WI38 (cell line): ENCODE data around the gene SLC38A3.
"Not testable (repeated sequence)": the region's sequence is repeated elsewhere in the genome, so short reads cannot be mapped to it uniquely, and the experiment has no call there.

Experiments used
- H3K4me3 ChIP-seq: 2 replicates; pipeline ENCODE4 v1.5.1; 2011; ENCODE audit warnings: low read depth, mild to moderate bottlenecking, control low read depth, low read length
- CTCF ChIP-seq: IDR thresholded peaks from 2 replicates; pipeline ENCODE4 v1.5.1; 2012; ENCODE audit warnings: low read depth, mild to moderate bottlenecking, control low read depth, low read length

Gene SLC38A3

GRCh38 chr3:50241713-50242380 is 36.8 kb downstream of the SLC38A3 start:
- H3K4me3 ChIP-seq = no peak overlapping the region

GRCh38 chr3:50242381-50242770 is 37.3 kb downstream of the SLC38A3 start:
- H3K4me3 ChIP-seq = no peak overlapping the region
- TF ChIP-seq CTCF = no peak

More at GRCh38 chr3:50241713-50242380, 36.8 kb downstream of the SLC38A3 start:
- no peak for TF ChIP-seq CTCF

GRCh38 chr3:50242851-50243542 is 37.9 kb downstream of the SLC38A3 start:
- H3K4me3 ChIP-seq = no peak overlapping the region
- TF ChIP-seq CTCF = no peak

- no peak for TF ChIP-seq CTCF
- H3K4me3 ChIP-seq = no peak overlapping the region
Observed at GRCh38 chr3:50243543-50243895, 38.4 kb downstream of the SLC38A3 start.

GRCh38 chr3:50244813-50245212 is 39.7 kb downstream of the SLC38A3 start:
- H3K4me3 ChIP-seq = not testable (repeated sequence)

GRCh38 chr3:50245251-50245745 is 40.2 kb downstream of the SLC38A3 start:
- TF ChIP-seq CTCF = no peak
- peak overlapping the region; percentile 33 for H3K4me3 ChIP-seq

- TF ChIP-seq CTCF = peak; percentile 96
- peak overlapping the region; percentile 33 for H3K4me3 ChIP-seq
Observed at GRCh38 chr3:50245831-50246516, 40.9 kb downstream of the SLC38A3 start.
